Measurements from ENCODE around the gene USF3. TPM values are rescaled to one million over a fixed set of nuclear protein-coding genes. Genes with fewer than 3 reads are reported as not detected.
A peak's percentile ranks its signal among the peaks of the same experiment; 100 is the strongest.

The USF3 gene
- total RNA-seq, 4 donors from 2014 or later = 23.1 to 33.2 (median 27.8) TPM

DNA sequence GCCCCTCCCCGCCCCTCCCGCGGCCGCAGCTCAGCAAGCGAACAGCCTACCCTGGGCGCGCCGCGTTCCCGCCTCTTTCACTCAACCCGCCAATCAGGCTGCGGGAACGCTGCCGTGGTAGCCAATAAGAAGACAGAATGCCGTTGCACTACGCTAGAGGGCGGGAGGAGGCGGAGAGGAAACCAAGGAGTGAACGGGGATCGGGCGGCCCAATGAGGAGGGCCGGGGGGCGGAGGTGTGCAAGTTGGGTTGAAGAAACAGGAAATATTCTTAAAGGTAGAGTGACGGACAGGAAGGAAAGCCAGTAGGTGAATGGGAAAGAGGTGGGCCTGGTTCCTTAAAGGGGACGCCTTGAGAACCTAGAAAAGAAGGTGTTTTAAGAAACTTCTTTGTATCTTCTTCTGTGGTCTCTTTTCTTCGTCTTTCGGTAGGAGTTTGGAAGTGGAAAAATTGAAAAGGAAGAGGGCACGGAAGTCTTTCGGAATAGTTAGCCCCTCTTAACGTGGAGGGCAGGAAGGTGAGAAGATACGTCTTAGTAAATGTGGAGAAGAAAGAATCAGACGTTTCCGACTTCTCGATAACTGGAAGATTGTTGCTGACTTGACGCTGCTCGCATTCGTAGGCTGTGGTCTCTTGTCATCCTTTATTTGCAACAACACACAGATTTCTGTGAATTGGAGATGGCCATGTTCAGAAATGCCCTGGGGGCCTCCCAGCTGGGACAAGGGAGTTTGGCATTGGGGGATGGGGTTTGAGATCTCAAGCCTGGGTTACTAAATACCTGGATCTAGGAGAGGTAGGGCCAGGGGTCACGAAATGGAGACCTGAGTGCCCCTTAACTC lies 437 bp upstream of the USF3 start:
- H3K27ac ChIP-seq = peak overlapping the region; percentile 99 to 100 (median 100)
- in situ Hi-C loops (cut with MboI; ENCODE audit: low pct_ligation_motif_present in 1 of 4, low pct_unique_long_range_greater_than_20kb in 1 of 4, low sequenced_read_pairs in 3 of 4) = loop anchor here in 1 of 4 donors (10.0 kb wide), 1 partner anchor 48 kb away; the partner anchor contains the start of genes ATP6V1A and NAA50
- H3K36me3 ChIP-seq = no peaks in the 10 kb centered on the region
- peaks cover 16 to 43% (median 23%) of the 10 kb centered on the region in 4 donors for H3K4me1 ChIP-seq
- TF ChIP-seq CTCF (IDR thresholded peaks at IDR 0.05) = peak in 3 of 5 experiments; percentile 11 to 47 (median 31)
- TF ChIP-seq EP300 (IDR thresholded peaks at IDR 0.05; ENCODE audit: low read depth) = no peak
- TF ChIP-seq POLR2A (IDR thresholded peaks at IDR 0.05) = peak; percentile 57
- TF ChIP-seq POLR2AphosphoS5 (IDR thresholded peaks at IDR 0.05) = peak; percentile 3 to 58 (median 8)
- DNase-seq = peak; percentile 99
- H3K4me3 ChIP-seq = peak overlapping the region; percentile 96 to 100 (median 98)
- 0% methylated on average over 16 to 38 of the region's 38 CpGs for WGBS, 2 donors (ENCODE audit: low coverage in 1 of 2)
- H3K9me3 ChIP-seq = no peaks in the 10 kb centered on the region
- intact Hi-C loops (cut with DNase I; ENCODE audit: low total_unique reads) = loop anchor here (2.0 kb wide), 1 partner anchor 50 kb away; the partner anchor contains the start of genes ATP6V1A and NAA50
- H3K27me3 ChIP-seq = no peaks in the 10 kb centered on the region

GRCh38 chr3:113695431-113695785 lies 1.0 kb downstream of the USF3 start:
- Histone ChIP-seq H3K4me1 (peaks cover 16 to 43% (median 23%) of the 10 kb centered on the region in 4 donors), H3K36me3 (no peaks in the 10 kb centered on the region), H3K9me3 (no peaks in the 10 kb centered on the region), H3K4me3 (peak overlapping the region; percentile 96 to 100 (median 98)), H3K27ac (peak overlapping the region; percentile 99 to 100 (median 100)), H3K27me3 (no peaks in the 10 kb centered on the region)
- WGBS, 2 donors (ENCODE audit: low coverage in 1 of 2) = 13 to 14% methylated on average over 6 to 8 of the region's 8 CpGs
- no peak for DNase-seq
- intact Hi-C loops (cut with DNase I; ENCODE audit: low total_unique reads) = no loop called here
- TF ChIP-seq POLR2A (IDR thresholded peaks at IDR 0.05) (no peak), POLR2AphosphoS5 (IDR thresholded peaks at IDR 0.05) (no peak), CTCF (IDR thresholded peaks at IDR 0.05) (no peak), EP300 (IDR thresholded peaks at IDR 0.05; ENCODE audit: low read depth) (no peak)
- in situ Hi-C loops (cut with MboI; ENCODE audit: low pct_ligation_motif_present in 1 of 4, low pct_unique_long_range_greater_than_20kb in 1 of 4, low sequenced_read_pairs in 3 of 4) = loop anchor here in 1 of 4 donors (10.0 kb wide), 1 partner anchor 49 kb away; the partner anchor contains the start of genes ATP6V1A and NAA50

DNA sequence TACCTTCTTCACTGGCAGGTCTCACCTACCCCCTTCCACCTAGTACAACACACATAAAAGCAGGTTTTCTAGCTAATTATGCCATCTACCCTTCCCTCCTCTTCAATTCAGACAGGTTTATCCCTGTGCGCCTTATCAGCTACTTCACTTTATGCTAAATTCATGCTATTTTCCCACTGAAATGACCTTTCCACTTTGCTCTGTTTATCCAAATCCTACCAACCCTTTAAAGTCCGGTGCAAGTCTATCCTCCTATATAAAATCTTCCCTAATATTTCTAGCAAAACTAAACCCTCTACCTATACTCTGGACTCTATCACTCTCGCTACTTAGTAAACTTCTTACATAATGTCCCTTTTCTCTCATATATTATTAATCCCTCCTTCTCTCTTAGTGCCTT lies 6.0 kb downstream of the USF3 start:
- WGBS, 2 donors (ENCODE audit: low coverage in 1 of 2) = 94 to 98% methylated on average over 3 of the region's 3 CpGs
- Histone ChIP-seq H3K27me3 (no peaks in the 10 kb centered on the region), H3K9me3 (no peaks in the 10 kb centered on the region), H3K4me3 (no peak overlapping the region), H3K36me3 (no peaks in the 10 kb centered on the region), H3K4me1 (peaks cover 9 to 24% (median 11%) of the 10 kb centered on the region in 4 donors), H3K27ac (no peak overlapping the region)
- no peak for TF ChIP-seq EP300 (IDR thresholded peaks at IDR 0.05; ENCODE audit: low read depth)
- TF ChIP-seq CTCF (IDR thresholded peaks at IDR 0.05) = no peak
- no peak for TF ChIP-seq POLR2A (IDR thresholded peaks at IDR 0.05)
- no peak for DNase-seq
- intact Hi-C loops (cut with DNase I; ENCODE audit: low total_unique reads) = no loop called here
- in situ Hi-C loops (cut with MboI; ENCODE audit: low pct_ligation_motif_present in 1 of 4, low pct_unique_long_range_greater_than_20kb in 1 of 4, low sequenced_read_pairs in 3 of 4) = loop anchor here in 1 of 4 donors (10.0 kb wide), 1 partner anchor 54 kb away; the partner anchor contains the start of genes ATP6V1A and NAA50

- no peak overlapping the region for H3K27ac ChIP-seq
- TF ChIP-seq EP300 (IDR thresholded peaks at IDR 0.05; ENCODE audit: low read depth) = no peak
- TF ChIP-seq POLR2A (IDR thresholded peaks at IDR 0.05) = no peak
- TF ChIP-seq CTCF (IDR thresholded peaks at IDR 0.05) = no peak
- no peak for TF ChIP-seq POLR2AphosphoS5 (IDR thresholded peaks at IDR 0.05)
- intact Hi-C loops (cut with DNase I; ENCODE audit: low total_unique reads) (no loop called here), in situ Hi-C loops (cut with MboI; ENCODE audit: low pct_ligation_motif_present in 1 of 4, low pct_unique_long_range_greater_than_20kb in 1 of 4, low sequenced_read_pairs in 3 of 4) (no loop called here)
- no peaks in the 10 kb centered on the region for H3K9me3 ChIP-seq
- DNase-seq = no peak
- H3K4me1 ChIP-seq = no peaks in the 10 kb centered on the region
- H3K4me3 ChIP-seq = no peak overlapping the region
- H3K27me3 ChIP-seq = no peaks in the 10 kb centered on the region
- no peaks in the 10 kb centered on the region for H3K36me3 ChIP-seq
- 63 to 80% methylated on average over 1 to 2 of the region's 2 CpGs for WGBS, 2 donors (ENCODE audit: low coverage in 1 of 2)
These were observed 10.3 kb downstream of the USF3 start for GRCh38 chr3:113685956-113686721.
